Measurements from ENCODE around the gene CECR2.

Gene CECR2

GRCh38 chr22:17587629-17588028 is 218.4 kb downstream of the CECR2 start:
- no peak for TF ChIP-seq ZFP30 (CRISPR knock-in tag; IDR thresholded peaks at IDR 0.05)
- ATAC-seq = peak; percentile 23; the same call in 1 of the 3 replicates

- ATAC-seq = no peak
- TF ChIP-seq SNAI2 (CRISPR knock-in tag; IDR thresholded peaks at IDR 0.05) (no peak), ZFP3 (CRISPR knock-in tag; IDR thresholded peaks at IDR 0.05) (no peak), ZNF8 (CRISPR knock-in tag; IDR thresholded peaks at IDR 0.05) (no peak), PATZ1 (CRISPR knock-in tag; IDR thresholded peaks at IDR 0.05; ENCODE audit: borderline replicate concordance) (no peak)
Measured at GRCh38 chr22:17588606-17589005, 219.3 kb downstream of the CECR2 start.

GRCh38 chr22:17589810-17590375 is 220.6 kb downstream of the CECR2 start:
- ATAC-seq = peak; percentile 11; the same call in 1 of the 3 replicates
- no peak for TF ChIP-seq TOX (CRISPR knock-in tag; IDR thresholded peaks at IDR 0.05; ENCODE audit: borderline replicate concordance)
- no peak for TF ChIP-seq PATZ1 (CRISPR knock-in tag; IDR thresholded peaks at IDR 0.05; ENCODE audit: borderline replicate concordance)
- TF ChIP-seq POU6F1 (CRISPR knock-in tag; IDR thresholded peaks at IDR 0.05; ENCODE audit: borderline replicate concordance, low read depth) = no peak
- no peak for TF ChIP-seq ZC3H10 (CRISPR knock-in tag; IDR thresholded peaks at IDR 0.05)
- TF ChIP-seq ZNF8 (CRISPR knock-in tag; IDR thresholded peaks at IDR 0.05) = no peak
- no peak for TF ChIP-seq ZNF565 (CRISPR knock-in tag; conservative IDR thresholded peaks at IDR 0.05; ENCODE audit: low read depth)
- TF ChIP-seq TSHZ2 (CRISPR knock-in tag; IDR thresholded peaks at IDR 0.05) = no peak
- no peak for TF ChIP-seq RARB (CRISPR knock-in tag; IDR thresholded peaks at IDR 0.05)
- no peak for TF ChIP-seq BACH2 (CRISPR knock-in tag; IDR thresholded peaks at IDR 0.05; ENCODE audit: borderline replicate concordance)
- TF ChIP-seq ZFP3 (CRISPR knock-in tag; IDR thresholded peaks at IDR 0.05) = no peak
- TF ChIP-seq ISL1 (CRISPR knock-in tag; IDR thresholded peaks at IDR 0.05) = no peak
- no peak for TF ChIP-seq CREB5 (CRISPR knock-in tag; IDR thresholded peaks at IDR 0.05; ENCODE audit: low read depth)
- TF ChIP-seq SNAI2 (CRISPR knock-in tag; IDR thresholded peaks at IDR 0.05) = no peak
- TF ChIP-seq CSDC2 (CRISPR knock-in tag; IDR thresholded peaks at IDR 0.05) = no peak
- no peak for TF ChIP-seq GLIS3 (CRISPR knock-in tag; IDR thresholded peaks at IDR 0.05)
- no peak for TF ChIP-seq ZFP30 (CRISPR knock-in tag; IDR thresholded peaks at IDR 0.05)
- no peak for TF ChIP-seq ARNTL (CRISPR knock-in tag; IDR thresholded peaks at IDR 0.05; ENCODE audit: borderline replicate concordance, low read depth)
- no peak for TF ChIP-seq PPARA (CRISPR knock-in tag; IDR thresholded peaks at IDR 0.05; ENCODE audit: borderline replicate concordance)
- no peak for TF ChIP-seq TCF4 (CRISPR knock-in tag; IDR thresholded peaks at IDR 0.05; ENCODE audit: borderline replicate concordance)
- TF ChIP-seq ESRRG (CRISPR knock-in tag; IDR thresholded peaks at IDR 0.05) = no peak

All from SK-N-SH treated with all-trans-retinoic acid at 6 μM for 48 hours (cell line).